Activated effector memory CD4-positive, alpha-beta T cell treated with anti-CD3 and anti-CD28 coated beads, Interleukin-2, amount 50 U/mL, for 16 hours (primary cell): ENCODE data around the gene PIAS4.
"Not testable (repeated sequence)": the region's sequence is repeated elsewhere in the genome, so short reads cannot be mapped to it uniquely, and the experiment has no call there.

ENCODE experiments used
- DNase-seq: peaks from one replicate; pipeline ENCODE4 v3.0.0-alpha.2; 2020

Gene PIAS4, protein sequence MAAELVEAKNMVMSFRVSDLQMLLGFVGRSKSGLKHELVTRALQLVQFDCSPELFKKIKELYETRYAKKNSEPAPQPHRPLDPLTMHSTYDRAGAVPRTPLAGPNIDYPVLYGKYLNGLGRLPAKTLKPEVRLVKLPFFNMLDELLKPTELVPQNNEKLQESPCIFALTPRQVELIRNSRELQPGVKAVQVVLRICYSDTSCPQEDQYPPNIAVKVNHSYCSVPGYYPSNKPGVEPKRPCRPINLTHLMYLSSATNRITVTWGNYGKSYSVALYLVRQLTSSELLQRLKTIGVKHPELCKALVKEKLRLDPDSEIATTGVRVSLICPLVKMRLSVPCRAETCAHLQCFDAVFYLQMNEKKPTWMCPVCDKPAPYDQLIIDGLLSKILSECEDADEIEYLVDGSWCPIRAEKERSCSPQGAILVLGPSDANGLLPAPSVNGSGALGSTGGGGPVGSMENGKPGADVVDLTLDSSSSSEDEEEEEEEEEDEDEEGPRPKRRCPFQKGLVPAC

DNA sequence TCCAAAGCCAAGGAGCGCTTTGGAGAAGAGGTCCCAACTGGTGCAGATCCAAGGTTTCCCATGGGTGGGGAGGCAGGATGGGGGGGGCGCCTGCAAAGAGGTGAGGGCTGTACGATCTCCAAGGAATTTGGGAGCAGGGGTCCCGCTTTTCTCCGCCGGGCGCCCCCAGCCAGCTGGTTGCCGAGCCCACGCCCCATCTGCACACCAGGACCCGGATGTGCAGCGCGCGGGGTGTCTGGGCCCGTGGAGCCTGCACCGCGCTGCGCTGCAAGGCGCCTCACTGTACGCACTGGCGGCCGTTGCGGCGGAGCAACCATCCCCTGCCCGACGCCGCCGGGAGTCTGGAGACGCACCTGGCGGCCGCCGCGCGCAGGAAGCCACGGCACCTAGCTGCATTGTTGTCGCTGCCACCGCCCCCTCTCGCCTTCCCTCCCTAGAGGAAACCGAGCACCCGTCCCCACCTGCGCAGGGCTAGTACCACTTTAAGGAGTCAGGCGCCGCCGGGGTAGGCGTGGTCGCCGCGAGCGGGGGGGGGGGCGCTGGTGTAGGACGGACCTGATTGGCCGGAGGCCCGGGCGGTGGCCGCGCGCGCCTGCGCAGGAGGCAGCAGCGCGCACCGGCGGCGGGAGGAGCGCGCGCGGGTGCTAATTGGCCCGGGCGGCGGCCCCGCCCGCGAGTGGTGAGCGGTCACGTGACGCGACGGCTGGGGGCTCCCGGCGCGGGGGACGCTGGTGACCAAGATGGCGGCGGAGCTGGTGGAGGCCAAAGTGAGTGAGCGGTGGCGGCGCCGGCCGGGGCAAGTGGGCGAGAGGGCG lies at the start of gene PIAS4:
Gene PIAS4 (plus strand): TSS at position 716 of the 815 bp plus-strand sequence. CDS start 25 bp downstream, at position 741.
- DNase-seq = peak; percentile 97

DNA sequence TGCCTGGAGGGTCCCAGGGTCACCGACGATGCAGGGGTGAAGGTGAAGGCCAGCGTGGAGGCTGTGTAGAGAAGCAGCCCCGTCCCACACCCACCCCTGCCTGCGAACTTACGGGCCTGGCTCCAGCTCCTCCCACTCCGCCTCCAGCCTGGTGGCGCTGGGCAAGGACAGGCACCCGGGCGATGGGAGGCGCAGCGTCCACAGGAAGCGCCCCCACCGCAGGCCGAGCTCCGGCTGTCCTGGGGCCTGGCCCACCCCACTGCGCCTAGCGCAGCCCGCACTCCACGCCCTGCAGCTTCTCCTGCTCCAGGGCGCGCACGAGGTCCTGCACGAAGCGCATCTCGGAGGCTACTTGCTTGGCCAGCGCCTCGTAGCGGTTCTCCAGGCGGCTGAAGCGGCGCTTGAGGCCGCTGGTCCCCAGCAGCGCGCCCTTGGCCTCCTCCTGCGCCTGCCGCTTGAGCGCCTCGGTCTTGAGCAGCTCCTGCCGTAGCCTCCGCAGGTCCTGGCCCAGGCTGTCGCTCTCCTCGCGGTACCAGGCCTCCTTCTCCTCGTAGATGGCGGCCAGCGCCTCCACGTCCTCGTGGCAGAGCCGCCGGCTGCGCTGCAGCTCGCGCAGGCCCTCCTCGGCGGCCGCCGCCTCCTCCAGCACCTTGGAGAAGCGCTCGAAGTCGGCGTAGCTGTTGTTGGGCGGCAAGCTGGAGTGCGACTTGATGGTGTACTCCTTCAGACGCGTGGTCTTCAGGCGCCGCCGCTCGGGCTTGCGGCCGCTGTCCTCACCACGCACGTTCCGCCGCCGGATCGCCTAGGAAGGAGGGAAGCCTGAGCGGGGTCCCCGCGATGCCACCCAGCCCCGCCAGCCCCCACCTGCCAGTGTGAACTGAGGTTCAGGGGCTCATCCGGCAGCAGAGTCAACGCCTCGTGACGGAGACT lies 48.4 kb upstream of the PIAS4 start:
- DNase-seq = no peak

DNA sequence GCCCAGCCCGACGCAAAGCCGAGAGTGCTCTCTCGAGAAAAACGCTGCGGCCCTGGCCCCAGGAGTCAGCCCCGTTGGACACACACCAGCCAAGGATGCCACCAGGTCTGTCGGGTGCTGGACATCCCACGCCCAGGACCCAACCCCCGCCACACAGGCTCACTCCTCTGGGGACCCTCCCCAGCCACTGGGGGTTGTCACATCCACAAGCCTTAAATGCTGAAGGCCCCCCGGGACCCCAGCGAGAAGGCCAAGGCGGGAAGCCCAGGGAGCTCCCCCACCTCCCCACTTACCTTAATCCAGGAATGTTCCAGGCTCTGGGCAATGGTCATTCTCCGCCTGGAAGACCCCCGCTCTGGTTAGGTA lies 47.8 kb upstream of the PIAS4 start:
- no peak for DNase-seq

DNA sequence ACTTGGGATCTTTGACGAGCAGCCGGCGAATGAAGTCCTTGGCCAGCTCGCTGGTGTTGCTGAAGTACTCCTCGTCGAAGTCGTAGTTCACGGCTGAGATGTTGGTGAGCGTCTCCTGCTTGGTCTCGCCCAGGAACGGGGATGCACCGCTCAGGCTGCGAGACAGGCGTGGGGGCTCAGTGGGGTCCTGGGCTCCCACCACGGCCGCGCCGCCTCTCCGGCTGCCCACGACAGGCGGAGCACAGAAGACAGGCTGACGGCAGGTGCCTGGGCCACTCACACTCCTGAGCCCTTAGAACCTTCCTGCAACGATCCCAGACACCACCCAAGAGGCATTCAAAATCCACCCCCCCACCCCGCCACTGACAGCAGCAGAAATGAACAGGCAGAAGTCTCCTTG lies 46.5 kb upstream of the PIAS4 start:
- no peak for DNase-seq

DNA sequence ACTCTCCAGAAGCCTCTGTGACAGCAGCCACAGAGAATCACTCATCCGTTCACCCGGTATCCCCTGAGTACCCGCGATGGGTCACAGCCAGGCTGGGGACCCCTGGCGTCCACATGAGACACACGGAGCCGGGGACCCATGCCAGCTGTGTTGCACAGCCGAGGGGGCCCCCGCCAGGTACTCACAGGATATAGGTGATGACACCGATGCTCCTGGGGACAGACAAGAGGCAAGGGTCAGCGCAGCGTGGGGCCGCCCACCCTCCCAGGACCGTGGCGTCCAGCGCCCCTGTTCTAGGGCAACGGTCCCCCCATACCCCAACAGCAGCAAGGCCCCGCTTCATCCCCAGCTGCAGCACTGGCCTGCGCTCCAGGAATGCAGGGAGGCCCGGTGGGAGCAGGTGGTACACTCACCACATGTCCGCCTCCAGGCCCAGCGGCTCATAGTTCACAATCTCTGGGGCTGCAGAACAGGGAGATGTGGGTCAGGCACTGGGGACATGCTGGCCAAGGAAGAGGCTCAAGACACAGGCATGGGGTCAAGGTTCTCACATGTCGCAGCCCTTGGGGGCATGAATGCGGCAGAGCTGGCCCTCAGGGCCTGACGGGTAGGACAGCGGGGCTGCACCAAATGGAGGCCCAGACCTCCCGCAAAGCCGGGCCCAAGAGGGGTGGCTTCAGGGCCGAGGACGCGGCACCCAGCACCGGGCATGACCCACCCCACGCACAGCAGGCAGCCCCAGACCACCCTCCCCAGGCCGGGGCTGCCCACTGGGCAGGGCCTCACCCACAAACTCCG lies 43.9 kb upstream of the PIAS4 start:
- no peak for DNase-seq

DNA sequence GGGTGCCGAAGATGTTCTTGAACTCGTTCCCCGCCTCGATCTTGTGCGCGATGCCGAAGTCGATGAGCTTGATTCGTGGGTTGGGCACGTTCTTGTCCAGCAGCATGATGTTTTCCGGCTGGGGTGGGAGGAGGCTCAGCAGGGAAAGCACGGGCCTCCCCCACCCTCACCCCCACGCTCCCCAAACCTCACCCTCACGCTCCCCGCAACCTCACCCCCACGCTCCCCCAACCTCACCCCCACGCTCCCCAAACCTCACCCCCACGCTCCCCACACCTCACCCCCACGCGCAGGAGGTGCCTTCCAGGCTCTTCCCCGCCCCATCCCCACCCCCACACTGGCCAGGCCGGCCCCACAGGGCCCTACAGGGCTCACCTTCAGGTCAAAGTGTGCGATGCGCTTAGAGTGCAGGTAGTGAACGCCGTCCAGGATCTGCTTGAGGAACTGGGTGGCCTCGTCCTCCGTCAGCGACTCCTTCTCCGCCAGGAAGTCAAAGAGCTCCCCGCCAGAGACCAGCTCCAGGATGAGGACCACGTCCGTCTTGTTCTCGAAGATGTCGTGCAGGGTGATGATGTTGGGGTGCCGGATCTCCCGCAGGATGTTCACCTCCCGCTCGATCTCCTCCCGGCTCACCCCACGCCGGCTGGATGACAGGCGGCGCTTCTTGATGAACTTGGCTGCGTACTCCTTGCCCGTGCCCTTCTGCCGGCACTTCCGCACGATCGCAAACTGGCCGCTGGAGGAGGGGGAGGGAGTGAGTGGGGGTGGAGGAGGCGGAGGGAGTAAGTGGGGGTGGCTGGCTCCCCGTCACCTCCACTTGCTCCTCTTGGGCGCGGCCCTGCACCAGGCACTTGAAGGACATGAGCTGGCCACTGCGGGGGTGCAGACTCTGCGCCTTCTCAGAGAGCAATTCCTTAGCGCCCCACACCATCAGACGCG lies 43.0 kb upstream of the PIAS4 start:
- DNase-seq = no peak

DNA sequence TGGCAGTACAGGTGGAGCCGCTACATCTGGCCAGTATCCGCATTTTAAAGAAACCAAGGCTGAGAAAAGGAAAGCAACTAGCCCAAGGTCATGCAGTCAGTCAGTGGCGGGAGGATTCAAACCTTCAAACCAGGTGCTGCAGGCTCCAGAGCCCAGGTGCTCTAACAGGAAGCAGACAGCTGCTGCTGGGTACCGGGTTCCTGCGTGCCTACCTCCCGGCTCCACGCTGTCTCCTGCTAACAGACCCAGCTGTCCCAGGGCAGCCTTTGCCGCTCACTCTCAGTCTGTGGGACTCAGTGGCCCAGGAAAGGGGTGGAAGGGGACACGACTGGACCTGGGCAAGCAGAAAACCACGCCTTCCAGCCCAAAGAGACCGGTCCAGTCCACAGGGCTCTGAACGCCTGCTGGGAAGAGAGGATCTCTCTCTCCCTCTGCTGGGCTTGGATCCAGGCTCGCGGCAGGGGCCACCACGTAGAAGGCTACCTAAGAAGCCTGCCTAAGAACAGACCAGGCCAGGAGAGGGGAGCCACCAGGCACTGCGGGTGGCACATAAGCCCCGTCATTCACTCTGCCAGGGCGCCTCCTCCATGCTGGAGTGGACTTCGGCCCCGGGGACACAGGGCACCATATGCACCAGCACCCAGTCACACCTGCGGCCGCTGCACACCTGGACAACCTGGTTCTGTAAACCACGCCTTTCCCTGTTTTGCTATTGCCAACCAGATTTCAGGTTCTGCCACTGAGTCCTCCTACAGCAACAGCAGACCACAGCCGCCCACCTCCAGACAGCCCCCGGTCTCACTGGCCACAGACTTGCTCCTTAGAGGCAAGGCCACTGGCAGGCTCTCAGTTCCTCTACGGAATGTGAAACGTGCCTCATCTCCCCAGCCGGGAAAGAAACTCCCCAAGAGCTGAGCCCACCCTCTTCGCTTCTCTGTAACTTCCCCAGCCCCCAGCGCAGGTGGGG lies 41.2 kb upstream of the PIAS4 start:
- no peak for DNase-seq

DNA sequence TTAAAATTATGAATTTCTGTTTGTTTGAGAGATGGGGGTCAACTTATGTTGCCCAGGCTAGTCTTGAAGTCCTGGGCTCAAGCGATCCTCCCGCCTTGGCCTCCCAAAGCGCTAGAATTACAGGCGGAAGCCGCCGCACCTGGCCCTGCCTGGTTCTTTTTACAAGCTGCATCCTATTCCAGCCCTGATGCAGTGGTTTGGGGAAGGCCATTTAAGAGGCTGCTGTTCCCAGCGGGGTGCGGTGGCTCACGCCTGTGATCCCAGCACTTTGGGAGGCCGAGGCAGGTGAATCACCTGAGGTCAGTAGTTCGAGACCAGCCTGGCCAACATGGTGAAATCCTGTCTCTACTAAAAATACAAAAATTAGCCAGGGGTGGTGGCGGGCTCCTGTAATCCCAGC lies 39.6 kb upstream of the PIAS4 start:
- DNase-seq = not testable (repeated sequence)

DNA sequence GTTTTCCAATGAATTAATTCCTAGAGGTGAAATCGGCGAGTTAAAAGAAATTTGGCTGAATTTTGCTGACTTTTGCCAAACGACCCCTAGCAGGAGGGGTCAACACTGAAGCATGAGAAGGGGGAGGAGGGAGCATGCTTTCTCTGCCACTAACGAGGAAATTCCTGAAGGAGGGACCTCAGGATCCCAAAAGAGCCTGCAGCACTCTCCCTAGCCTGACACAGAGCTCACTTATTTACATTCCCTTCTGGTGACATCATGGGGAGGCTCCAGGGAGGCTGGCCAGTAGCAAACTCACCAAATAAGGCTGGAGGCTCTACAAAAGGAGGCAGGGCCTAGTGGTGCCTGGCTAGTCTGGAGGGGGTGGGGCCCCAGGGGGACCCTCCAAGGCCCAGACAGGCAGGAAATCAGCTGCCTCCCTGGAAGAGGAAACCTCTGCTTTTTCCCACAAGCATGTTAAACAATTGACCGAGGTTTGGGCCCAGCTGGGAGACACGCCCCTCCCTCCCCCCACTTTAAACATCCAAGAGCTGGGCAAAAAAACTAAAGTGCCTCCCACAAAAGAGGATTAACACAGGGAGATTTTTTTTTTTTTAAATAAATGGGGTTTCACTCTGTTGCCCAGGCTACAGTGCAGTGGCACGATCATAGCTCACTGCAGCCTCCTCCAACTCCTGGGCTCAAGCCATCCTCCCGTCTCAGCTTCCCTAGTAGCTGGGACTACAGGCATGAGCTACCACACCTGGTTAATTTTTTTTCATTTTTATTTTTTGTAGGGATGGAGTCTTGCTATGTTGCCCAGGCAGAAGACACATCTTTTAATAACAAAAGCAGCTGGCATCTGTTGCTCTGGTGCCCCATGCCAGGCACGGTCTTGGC lies 38.7 kb upstream of the PIAS4 start:
- DNase-seq = no peak

DNA sequence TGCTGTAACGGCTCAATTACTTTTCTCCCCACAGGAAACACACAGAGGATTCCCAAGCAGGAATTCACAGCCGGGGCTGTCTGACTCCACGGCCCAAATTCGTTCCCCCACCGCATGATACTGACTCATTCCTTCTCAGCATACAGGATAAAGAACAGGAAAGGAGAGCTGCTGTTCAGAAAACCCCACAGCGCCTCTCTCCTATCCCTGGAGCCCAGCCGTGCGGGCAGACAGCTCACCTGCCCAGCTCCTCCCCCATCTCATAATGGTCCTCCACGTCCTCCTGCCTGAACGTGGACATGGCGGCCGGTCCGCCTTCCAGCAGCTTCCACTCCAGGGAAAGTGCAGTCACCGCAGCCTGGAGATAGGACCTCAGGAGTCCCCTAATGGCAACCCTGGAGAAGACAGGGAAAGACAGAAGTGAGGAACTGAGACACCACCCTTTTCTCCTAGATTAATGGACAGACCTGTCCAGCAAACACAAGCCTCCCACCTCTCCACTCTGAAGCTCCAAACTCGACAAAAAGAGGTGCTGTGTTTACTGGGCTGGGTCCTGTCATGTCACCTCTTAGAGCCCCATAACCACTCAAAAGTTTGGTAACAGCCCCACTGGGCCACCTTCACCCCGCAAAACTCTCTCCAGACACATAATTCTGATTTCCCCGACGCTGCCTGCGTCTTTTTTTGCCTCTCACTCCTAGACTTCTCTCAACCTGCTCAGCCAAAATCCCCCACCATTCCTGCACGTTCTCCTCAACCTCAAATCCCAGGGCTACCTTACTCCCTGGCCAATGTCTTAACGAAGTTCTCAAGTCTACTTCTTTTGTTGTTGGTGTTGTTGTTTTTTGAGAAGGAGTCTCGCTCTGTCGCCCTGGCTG lies 37.9 kb upstream of the PIAS4 start:
- DNase-seq = no peak

DNA sequence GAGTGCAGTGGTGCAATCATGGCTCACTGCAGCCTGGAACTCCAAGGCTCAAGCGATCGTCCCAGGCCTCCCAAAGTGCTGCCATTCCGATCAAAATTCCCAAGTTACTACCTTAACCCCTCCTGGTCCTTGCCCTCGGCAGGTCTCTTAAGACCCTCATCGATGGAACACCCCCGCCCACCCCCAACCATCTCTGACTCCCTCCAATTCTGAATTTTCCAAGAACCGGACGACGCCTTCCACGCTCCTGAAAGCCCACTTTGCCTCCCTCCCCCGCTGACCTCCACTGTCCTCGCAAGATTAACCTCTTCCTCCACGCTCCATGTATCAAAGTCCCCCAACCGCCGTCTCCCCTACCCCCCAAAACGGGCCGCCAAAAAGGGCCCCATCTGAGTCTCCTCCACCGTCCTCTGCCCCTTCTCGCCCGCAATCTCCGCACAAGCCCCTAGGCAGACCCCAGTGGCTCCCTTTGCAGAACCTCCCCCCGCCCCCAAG lies 37.2 kb upstream of the PIAS4 start:
- DNase-seq = no peak

DNA sequence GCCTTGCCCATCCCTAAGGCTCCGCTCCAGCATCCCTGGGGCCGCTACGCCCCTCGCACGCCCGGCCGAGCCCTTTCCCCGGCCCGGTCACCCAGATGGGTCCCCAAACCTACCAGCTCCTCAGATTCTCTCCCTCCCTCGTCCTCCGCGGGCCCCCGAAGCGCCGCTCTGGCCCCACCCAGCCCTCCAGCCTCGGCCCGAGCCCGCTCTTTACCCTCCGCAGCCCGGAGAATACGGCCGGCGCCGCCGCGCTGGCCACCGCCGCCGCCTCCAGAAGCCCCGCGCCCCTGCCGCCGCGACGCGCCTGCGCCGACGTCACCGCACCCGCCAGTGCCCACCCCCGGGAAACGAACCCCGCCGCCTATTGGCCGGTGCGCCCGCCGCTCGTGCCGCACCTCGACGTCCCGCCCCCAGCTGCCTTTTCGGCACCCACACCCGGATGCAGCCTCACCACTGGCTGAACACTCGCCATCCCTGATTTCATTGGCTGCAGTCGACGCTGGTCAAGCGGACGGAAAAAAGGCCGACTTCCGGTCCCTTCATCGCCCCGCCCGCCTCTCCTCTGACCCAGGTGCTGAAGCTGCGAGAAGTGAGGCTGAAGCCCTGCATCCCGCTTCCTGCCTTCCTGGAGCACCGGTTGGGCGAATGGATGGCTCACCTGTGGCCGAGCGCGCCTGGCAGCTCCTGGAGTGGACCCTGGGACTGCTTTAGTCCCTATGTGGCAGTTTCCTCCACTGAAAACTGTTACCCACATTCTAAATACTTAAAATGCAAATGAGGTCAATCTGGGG lies 36.5 kb upstream of the PIAS4 start, which contains the start of gene DAPK3:
Gene DAPK3 (minus strand): TSS at position 292 of the 791 bp plus-strand sequence. CDS start 1,364 bp downstream, outside the sequence.
- peak; percentile 97 for DNase-seq

DNA sequence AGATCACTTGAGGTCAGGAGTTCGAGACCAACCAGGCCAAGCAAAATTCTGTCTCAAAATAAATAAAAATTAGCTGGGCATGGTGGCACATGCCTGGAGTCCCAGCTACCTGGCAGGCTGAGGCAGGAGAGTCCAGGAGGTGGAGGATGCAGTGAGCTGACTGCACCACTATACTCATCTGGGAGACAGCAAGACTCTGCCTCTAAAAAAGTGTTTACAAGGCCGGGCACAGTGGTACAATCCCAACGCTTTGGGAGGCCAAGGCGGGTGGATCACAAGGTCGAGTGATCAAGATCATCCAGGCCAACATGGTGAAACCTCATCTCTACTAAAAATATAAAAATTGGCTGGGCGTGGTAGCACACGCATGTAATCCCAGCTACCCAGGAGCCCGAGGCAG lies 32.4 kb upstream of the PIAS4 start:
- DNase-seq = no peak

DNA sequence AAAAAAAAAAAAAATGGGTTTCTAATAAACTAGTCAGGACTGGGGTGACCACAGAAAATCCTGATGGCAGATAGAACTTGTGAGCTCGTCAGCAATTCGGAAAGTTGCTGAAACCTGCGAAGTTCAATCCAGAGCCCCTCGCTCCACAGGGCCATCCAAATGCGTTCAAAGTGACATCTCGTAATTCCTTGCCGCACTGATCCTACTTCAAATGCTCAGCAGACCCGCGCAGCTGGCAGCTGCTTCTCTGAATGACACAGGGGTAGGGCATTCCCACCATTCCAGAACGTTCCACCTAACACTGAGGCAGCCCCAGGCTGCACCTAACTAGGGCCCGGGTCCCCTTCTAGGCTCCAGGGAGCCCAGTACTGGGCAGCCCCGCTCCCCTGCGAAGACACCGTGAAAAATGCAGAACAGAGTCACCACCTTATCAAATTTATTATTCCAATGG lies 31.9 kb upstream of the PIAS4 start:
- no peak for DNase-seq

DNA sequence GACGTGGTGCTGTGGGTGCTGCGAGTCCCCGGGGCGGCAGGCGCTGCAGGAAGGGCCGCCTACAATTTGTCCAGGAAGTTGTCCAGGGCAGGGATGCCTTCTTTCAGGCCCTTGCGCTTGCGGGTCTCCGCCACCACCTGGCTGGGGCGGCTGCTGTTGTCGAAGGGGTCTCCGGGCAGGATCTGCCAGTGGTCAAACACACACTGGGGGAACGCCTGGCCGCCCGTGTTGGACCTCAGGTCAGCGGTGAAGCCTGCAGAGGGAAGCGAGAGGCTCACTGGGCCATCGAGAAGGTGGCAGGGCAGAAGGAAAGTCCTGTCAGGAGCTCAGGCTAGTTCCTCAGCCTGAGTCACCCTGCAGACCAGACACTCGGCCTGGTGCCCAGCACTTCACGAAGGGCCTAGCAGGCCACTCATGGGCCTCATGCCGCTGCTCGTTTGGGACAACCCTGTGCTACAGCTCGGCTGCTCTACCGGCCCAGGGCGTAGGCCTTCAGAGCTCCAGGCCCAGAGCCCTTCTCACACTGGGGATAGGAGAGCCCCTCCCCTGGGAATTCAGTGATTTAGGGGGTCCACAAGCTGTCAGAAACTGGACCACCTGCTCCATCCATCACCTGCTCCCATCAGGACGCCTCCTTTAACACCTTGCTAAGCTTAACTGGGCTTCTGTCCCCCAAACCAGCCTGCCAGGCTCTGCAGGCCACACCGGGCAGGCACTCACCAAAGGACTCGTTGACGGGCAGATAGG lies 30.9 kb upstream of the PIAS4 start:
- no peak for DNase-seq
